Glomerular visceral epithelial cell (primary cell): ENCODE measurements around the gene PEX14.

Experiments used
- DNase-seq: peaks from one replicate; pipeline ENCODE4 v3.0.0-alpha.2; 2016; ENCODE audit errors: extremely low spot score

PEX14 gene

GRCh38 chr1:10540277-10541005 lies 65.7 kb downstream of the PEX14 start:
- DNase-seq = no peak

GRCh38 chr1:10541286-10541685 lies 66.5 kb downstream of the PEX14 start:
- DNase-seq = no peak

GRCh38 chr1:10544239-10544638 lies 69.5 kb downstream of the PEX14 start:
- no peak for DNase-seq

- DNase-seq = peak; percentile 4
These were observed 72.1 kb downstream of the PEX14 start for GRCh38 chr1:10546896-10547295.

- no peak for DNase-seq
These were observed 75.3 kb downstream of the PEX14 start for GRCh38 chr1:10549904-10550664.

- no peak for DNase-seq
These were observed 78.4 kb downstream of the PEX14 start for GRCh38 chr1:10553118-10553517.

- DNase-seq = no peak
These were observed 81.1 kb downstream of the PEX14 start for GRCh38 chr1:10555635-10556429.

- DNase-seq = no peak
These were observed 81.8 kb downstream of the PEX14 start for GRCh38 chr1:10556430-10557005.

- DNase-seq = no peak
These were observed 83.0 kb downstream of the PEX14 start for GRCh38 chr1:10557714-10558113.

GRCh38 chr1:10559386-10559785 lies 84.6 kb downstream of the PEX14 start:
- no peak for DNase-seq

- DNase-seq = no peak
These were observed 86.7 kb downstream of the PEX14 start for GRCh38 chr1:10561497-10561896.

- no peak for DNase-seq
These were observed 87.2 kb downstream of the PEX14 start for GRCh38 chr1:10561955-10562354.

- DNase-seq = no peak
These were observed 89.3 kb downstream of the PEX14 start for GRCh38 chr1:10564063-10564462.

GRCh38 chr1:10569531-10569930 lies 94.8 kb downstream of the PEX14 start:
- DNase-seq = no peak

- peak; percentile 56 for DNase-seq
These were observed 100.9 kb downstream of the PEX14 start for GRCh38 chr1:10575616-10576015.

- DNase-seq = no peak
These were observed 103.3 kb downstream of the PEX14 start for GRCh38 chr1:10578070-10578469.

GRCh38 chr1:10583641-10584040 lies 108.9 kb downstream of the PEX14 start:
- DNase-seq = no peak

- no peak for DNase-seq
These were observed 110.5 kb downstream of the PEX14 start for GRCh38 chr1:10585242-10585641.

- DNase-seq = no peak
These were observed 111.4 kb downstream of the PEX14 start for GRCh38 chr1:10586125-10586524.

- no peak for DNase-seq
These were observed 113.9 kb downstream of the PEX14 start for GRCh38 chr1:10588640-10589039.

GRCh38 chr1:10589074-10589473 lies 114.3 kb downstream of the PEX14 start:
- DNase-seq = no peak

GRCh38 chr1:10591010-10591409 lies 116.3 kb downstream of the PEX14 start:
- DNase-seq = no peak
